Activated CD8-positive, alpha-beta memory T cell treated with anti-CD3 and anti-CD28 coated beads for 36 hours (primary cell): ENCODE measurements around the gene FZD1. TPM values are rescaled to one million over a fixed set of nuclear protein-coding genes. Genes with fewer than 3 reads are reported as not detected.
"Not testable (repeated sequence)": the region's sequence is repeated elsewhere in the genome, so short reads cannot be mapped to it uniquely, and the experiment has no call there.

Source experiments
- CTCF ChIA-PET: fragments of 350-600 bp; sonication (Branson Sonifier 250); formaldehyde crosslinking; loops from one replicate; lab custom pipeline; 2021; ENCODE audit warnings: antibody characterized with exemption; lab: Charles Lee
- POLR2A ChIA-PET: fragments of 350-600 bp; sonication (Branson Sonifier 250); formaldehyde crosslinking; loops from one replicate; lab custom pipeline; 2021; ENCODE audit warnings: antibody characterized with exemption; lab: Charles Lee
- total RNA-seq, 2 experiments: library from RNA; stranded (reverse); gene quantifications; one replicate each; pipeline ENCODE4 v1.2.3, GENCODE V29; 2021

The FZD1 gene
- total RNA-seq, 2 experiments from 2014 or later: 0.08 to 0.13 TPM

DNA sequence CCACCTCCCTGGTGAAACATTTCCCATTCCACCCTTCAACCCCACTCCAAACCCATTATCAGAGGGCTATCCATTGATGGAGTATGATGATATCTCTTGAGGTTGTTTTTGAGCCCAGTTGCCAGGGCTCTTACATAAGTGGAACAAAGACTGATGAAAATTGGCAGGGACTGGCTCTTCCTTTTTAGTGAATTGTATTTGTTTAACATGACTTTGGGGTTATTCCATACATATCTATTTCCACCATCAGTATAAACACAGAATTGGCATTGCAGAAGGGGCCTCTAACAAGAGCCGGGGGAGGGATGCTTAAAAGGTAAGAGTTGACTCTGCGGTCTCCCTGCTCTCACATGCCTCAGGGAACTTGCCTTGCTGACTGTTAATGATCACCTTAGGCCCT is 28.9 kb downstream of the FZD1 start:
- CTCF ChIA-PET: no interaction called here
- POLR2A ChIA-PET: no interaction called here

DNA sequence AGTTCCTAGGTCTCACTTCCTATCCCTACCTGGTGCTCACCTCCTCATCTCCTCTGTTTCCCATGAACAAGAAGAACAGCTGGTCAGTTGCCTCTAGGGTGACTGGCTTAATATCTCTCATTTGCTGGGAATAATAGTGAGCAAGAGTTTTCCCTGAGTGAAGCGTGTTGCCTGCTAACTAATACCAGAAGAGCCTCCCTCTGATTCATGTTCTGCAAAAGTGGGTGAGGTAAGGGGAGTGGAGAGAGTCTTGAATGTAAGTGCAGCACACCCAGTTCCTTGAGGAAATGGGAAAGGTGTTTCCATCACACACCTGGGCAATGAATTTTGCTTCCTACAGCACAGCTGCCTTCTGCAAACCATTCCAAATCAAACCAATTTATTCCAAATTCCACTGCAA is 29.6 kb downstream of the FZD1 start:
- CTCF ChIA-PET: no interaction called here
- POLR2A ChIA-PET: no interaction called here

DNA sequence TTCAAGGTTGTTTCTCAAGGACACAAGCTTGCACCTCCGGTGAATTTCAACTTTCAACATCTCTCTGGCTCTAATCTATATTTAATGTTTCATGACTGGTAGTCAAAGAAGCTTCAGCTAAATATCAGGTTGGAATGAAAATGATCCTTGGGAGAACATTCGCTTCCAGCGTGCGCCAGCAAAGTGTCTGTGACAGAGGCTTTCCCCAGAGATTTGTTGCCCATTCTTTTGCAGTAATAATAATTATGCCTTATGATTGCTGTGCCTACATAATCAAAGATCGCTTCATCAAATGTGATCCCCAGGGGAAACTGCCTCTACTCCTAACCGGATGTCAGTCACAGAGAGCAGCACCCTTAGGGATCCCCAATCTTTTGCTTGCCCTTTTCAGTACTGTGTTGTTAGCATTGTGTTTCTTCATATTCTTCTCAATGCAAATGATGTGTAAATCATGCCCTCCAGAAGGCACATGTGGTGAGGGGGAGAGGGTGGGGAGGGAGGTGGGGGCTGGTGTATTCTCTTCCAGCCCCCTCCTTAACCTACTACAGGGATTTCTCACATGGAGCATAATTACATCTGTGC is 30.5 kb downstream of the FZD1 start:
- POLR2A ChIA-PET: no interaction called here
- CTCF ChIA-PET: no interaction called here

DNA sequence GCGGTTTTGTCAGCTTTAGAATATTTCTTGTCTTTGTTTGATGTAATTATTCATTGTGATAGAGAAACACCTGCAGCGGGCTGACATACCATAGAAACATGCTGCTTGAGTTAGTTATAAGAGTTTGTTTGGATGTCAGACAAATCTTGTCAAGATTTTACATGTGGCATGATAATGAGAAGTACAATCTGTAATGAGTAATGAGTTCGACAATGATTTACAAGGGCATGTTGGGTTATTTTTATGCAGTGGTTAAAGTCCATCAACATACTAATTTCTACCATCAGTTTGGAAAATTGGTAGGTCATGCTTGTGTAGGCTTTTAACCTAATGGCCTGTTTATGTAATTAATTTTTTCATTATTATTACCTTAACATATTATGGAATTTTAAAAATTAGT is 31.3 kb downstream of the FZD1 start:
- CTCF ChIA-PET: no interaction called here
- POLR2A ChIA-PET: no interaction called here

DNA sequence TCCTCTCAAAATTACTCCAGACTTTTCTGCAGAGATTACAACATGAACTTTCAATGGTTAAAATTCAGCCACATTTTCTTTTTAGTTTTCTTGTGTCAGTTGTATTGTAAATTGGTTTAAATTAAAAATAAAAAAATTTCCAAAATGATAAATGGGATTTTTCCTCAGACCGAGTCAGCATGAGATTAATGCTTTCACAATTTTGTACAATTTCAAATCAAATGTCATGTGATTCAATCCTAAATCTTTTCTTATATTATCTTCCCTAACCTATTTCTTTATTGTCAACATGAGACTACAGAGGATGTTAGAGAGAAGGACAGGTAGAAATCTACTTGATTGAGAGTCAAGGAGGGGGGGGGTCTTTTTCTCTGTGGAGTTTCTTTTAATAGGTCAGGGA is 33.7 kb downstream of the FZD1 start:
- ChIA-PET CTCF (no interaction called here), POLR2A (no interaction called here)

DNA sequence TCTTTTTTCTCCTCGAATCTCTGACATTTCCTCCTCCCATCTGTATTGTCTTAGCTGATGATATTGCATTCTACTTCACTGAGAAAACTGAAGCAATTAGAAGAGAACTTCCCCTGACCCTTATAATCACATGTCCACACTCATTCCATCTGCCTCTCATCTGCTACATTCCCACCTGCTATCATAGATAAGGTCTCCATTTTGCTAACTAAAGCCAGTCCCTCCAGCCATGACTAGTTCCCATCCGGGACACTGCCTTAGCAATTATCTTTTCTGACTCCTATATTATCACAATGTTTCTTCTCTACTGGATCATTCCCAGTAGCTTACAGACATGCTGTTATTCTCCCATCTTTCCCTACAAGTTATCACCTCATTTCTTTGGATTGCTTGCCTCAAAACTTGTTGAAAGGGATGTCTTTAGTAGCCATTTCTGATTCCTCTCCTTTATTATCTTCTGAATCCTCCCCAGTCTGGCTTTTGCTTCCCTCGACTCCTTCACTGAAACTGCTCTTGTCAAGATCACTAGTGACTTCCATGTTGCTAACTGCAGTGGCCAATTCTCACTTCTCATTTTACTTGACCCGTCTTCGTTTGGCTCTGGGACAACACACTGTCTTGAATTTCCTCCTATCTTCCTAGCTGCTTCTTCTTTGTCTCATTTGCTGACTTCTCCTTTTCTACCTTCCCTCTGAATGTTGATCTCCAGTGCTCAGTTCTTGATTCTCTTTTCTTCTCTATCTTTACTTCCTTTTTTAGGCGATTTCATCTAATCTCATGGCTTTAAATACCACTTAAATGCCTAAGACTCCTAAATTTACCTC is 35.9 kb downstream of the FZD1 start:
- POLR2A ChIA-PET: no interaction called here

DNA sequence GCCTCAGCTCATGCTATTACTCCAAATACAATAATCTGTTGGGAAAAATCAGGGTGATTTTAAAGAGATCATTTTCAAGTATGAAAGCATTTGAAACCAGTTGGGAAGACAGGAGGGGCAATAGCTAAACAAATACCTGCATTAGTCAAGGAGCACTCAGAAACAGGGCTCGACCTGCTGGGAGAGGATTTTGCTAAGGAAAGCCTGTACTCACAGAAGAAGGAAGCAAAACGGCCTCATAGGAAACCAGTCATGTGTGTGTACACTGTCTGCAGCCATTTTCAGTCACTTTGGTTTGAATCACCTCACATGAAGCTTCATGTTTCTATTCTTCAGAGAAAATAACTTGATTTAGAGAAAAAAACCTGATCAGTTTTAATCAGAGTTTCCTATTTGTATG is 38.6 kb downstream of the FZD1 start:
- CTCF ChIA-PET: no interaction called here
- POLR2A ChIA-PET: no interaction called here

More for the DNA sequence above, 35.9 kb downstream of the FZD1 start:
- CTCF ChIA-PET: no interaction called here

DNA sequence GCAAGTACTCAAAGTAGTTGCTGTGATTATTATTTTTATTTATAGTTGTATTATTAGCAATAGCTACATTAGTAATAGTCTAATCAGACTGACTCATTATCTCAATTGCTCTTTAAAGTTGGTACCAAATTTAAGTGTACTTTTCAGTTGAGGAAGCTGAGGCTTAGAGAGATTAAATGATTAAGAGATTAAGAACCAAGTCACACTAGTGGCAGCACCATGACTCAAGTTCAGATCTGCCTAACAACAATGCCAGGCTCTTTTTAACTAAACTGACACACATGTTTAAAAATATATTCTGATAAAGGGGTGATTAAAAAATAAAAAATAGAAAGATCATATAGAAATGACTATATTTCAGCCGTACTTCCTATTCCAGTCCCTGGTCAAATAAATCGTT is 42.0 kb downstream of the FZD1 start:
- ChIA-PET CTCF (no interaction called here), POLR2A (no interaction called here)

DNA sequence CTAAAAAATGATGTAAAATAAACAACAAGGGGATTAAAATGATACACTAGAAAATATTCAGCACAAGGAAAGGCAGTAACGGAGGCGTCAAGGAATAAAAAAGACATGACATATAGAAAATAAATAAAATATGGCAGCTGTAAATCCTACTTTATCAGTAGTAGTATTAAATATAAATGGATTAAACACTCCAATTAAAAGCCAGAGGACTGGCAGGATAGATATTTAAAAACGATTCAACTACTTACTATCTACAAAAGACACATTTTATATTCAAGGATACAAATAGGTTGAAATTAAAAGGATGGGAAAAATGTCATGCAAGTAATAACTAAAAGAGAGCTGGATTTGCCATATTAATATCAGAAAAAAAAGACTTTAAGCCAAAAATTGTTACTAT is 43.2 kb downstream of the FZD1 start:
- CTCF ChIA-PET: no interaction called here
- POLR2A ChIA-PET: no interaction called here

DNA sequence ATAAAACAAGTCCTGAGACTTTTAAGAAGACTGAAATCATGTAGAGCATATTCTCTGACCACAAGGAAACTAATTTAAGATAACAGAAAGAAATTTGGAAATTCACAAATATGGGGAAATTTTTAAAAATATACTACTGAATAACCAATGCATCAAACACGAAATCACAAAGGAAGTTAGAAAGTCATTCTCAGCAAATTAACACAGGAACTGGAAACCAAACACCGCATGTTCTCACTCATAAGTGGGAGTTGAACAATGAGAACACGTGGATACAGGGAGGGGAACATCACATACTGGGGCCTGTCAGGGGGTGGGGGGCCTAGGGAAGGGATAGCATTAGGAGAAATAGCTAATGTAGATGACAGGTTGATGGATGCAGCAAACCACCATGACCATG is 44.0 kb downstream of the FZD1 start:
- POLR2A ChIA-PET, CTCF ChIA-PET: not testable (repeated sequence)

DNA sequence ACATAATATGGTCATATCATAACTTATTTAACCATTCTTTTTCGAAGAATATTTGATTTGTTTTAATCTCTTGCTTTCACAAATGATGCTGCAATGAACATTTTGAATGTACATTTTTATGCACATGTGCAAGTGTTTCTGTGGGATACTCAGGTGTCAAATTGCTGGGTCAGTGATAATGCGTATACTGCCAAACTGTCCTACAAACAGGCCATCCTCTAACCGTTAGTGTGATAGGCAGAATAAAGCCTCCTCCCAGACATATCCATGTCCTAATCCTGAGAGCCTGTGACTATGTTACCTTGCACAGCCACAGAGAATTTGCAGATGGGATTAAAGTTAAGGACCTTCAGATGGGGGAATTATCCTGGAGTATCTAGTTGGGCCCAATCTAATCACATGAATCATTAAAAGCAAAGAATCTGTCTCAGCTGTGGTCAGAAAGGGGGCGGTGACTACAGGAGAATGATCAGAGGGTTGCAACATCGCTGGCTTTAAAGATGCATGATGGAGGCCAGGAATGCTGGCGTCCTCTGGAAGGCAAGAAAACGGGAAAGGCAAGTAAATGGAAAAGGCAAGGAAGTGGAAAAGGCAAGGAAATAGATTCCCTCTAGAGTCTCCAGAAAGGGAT is 46.7 kb downstream of the FZD1 start:
- POLR2A ChIA-PET: no interaction called here
- CTCF ChIA-PET: no interaction called here

DNA sequence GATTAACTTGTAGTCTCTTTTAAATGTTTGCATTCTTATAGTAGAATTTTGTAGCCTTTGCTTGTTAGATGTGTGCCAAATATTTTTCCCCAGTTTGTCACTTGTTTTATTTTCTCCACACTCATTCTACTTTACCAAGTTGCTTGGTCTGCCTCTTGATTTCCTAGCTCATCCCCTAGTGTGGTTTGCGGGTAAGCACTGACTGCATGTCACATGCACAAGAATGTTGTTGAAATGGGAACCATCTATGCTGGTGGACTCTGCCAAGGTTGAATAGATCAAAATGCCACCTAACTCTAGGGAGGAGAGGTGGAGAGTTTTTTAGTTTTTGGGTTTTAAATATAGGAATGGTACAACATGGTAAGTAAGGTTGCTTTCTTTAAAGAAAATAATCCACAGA is 47.6 kb downstream of the FZD1 start:
- ChIA-PET CTCF (no interaction called here), POLR2A (no interaction called here)

DNA sequence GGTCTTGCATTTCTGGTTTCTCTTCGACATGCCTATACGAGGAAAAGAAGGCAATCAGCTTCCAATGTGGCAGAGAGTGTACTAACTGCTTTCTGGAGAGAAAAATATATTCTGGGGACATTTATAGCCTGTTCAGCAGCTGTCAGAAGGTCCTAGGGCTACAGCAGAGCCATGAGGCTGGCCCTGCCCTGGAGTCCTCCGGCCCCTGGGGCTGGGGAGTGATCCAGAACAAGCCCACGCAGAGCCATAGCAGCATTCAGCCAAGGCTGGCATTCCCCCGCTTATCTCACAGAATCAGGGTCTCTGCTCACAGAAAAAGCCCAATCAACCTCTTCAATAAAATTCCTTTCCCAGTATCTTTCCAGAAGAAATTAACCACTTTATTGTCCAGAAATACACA is 48.9 kb downstream of the FZD1 start:
- CTCF ChIA-PET: no interaction called here
- POLR2A ChIA-PET: no interaction called here

DNA sequence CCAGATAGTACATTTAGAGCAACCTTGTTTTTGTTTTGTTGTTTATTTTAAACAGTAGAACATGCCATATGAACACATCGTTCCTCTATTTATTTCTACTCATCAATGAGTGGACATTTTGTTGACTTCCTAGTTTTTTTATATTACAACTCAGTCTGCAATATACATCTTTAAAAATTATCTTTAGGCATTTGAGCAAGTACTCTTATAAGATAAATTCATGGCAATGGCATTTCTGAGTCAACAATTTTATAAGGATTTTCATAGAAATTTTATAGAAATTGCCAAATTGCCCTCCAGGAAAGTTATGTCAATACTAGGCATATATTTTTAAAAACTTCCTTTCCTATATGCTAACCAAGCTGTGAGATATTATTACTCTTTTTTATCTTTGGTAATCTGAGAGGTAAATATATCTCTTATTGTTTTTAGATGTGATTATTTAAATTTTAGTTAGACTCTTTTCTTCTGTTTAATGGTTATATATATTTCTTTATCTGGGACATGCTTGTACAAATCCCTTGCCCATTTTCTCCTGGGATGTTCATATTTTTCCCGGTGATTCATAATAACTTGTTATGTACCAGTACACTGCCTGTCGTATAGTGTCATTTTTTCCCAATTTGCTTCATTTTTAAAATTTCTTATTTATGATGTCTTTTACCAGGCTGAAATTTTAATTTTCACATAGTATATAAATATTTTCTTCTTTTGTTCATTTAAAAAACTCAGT is 50.5 kb downstream of the FZD1 start:
- ChIA-PET CTCF (no interaction called here), POLR2A (no interaction called here)

DNA sequence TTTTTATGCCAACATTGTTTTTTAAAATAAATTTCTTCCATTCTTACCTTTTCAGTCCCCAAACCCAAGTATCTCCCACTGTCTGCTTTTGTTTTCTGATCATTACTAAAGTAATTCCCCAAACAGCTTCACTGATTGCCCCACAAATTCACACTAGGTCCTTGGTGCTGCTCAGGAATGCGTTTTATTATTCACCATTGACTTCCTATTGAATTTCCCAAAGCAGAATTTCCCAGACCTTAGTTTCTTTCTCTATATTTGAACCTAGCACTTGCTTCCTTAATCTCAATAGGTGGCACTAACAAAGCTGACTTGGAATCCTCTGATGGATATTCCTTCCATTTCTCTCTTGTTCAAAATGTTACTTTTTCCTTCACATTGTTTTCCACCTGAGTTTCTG is 52.2 kb downstream of the FZD1 start:
- POLR2A ChIA-PET: no interaction called here
- CTCF ChIA-PET: no interaction called here

DNA sequence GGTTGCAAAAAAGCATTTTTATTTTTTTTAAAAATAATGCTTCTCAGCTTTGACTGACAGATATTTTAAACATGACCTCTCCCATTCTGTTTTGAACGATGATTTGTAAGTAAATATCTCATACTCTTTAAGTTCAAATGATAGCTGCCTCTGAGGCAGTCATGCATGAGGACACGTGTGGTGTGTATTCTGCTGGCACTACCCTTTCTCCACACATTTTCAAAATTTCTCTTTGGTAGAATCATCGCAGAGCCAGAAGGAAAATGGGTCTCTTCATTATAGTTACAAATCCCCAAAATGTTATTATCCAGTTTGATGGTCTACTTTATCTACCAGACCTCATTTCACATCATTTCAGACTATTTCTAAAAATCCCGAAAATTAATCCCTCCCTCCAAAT is 55.1 kb downstream of the FZD1 start:
- POLR2A ChIA-PET: no interaction called here
- CTCF ChIA-PET: no interaction called here

DNA sequence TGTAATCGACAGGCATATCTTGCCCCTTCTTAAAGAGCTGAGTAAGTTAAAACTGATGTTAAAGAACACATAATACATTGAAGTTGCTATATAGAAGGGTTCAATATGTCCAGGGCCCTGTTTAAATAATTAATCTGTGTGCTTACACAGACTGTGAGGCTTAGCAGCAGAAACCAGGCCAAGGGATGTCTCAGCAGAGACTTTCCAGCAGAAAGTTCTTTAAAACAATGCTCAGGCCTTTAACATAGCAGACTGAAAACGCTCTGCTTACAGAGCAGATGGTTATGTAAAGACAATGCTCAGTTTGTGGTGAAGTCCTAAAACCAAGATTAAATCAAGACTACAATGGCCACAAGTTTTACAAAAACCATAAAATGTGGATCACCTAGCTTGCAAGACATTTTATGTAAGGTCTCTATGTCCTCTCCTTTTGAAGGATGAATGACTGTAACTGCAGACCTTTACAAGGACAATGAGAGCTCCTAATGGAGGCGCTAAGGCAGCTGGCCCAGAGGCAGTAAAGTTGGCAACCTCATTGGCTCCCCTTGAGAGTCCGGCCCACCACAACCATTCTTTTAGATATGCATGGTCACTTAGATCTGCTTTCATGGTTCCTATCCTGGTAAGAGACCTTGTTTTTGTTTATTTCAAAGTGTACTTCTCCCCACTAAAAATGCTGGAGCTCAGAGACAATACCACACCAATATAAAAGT is 56.3 kb downstream of the FZD1 start:
- ChIA-PET POLR2A (no interaction called here), CTCF (no interaction called here)
